ENCODE measurements around the gene MYOF. TPM values are rescaled to one million over a fixed set of nuclear protein-coding genes. Genes with fewer than 3 reads are reported as not detected.

Gene MYOF
- total RNA-seq, 5 donors from 2014 or later (not counting 1 experiment from before 2014, with no cell fraction given) = 0.65 to 1.1 (median 0.86) TPM

DNA sequence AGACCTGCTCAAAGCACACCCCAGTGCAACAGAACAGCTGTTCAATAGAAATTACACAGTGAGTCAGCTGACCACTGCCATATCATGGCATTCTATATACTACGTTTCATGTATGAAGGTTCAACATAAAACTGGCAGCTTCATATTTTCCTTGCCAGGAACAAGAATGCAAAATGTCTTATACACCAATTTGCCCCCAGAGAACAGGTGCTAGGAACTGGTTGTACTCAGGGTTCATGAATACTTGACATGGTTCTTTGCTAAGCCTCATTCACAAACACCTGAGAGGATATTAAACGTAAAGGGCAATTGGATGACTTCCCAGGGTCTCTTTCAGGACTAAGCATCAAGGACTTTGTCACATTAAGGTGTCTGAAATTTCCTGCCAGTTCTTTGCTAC lies 6.9 kb downstream of the MYOF start:
- Mint-ChIP-seq H3K4me3 (no peak overlapping the region), H3K36me3 (no peaks in the 10 kb centered on the region), H3K4me1 (no peaks in the 10 kb centered on the region), H3K9me3 (no peaks in the 10 kb centered on the region), H3K27me3 (peaks cover 0 to 5% of the 10 kb centered on the region in 2 donors), H3K27ac (no peak overlapping the region)
- H3K27me3 ChIP-seq (replicated peaks in 1 of 2; ENCODE audit: control insufficient read depth in 2 of 2, extremely low read depth in 1 of 2, insufficient read depth in 2 of 2, low read length in 1 of 2) = no peaks in the 10 kb centered on the region
- no peaks in the 10 kb centered on the region for H3K4me1 ChIP-seq (ENCODE audit: control insufficient read depth in 1 of 2, extremely low read depth in 1 of 2, insufficient read depth in 2 of 2, low read length in 2 of 2)
- no peaks in the 10 kb centered on the region for H3K36me3 ChIP-seq (ENCODE audit: control insufficient read depth in 2 of 2, extremely low read depth in 1 of 2, insufficient read depth in 1 of 2, low read length in 1 of 2)
- no peaks in the 10 kb centered on the region for H3K9me3 ChIP-seq
- ATAC-seq (replicated peaks in 1 of 4) (no peak), DNase-seq (no peak)
- CTCF ChIA-PET = interaction anchor here (0.5 to 0.9 kb wide), 2 partner anchors 12 to 106 kb away, joined by 5 read pairs; no protein-coding TSS in a partner anchor
- no peak overlapping the region for H3K4me3 ChIP-seq (ENCODE audit: control insufficient read depth in 1 of 2, extremely low read depth in 1 of 2, low read length in 1 of 2)
- POLR2A ChIA-PET = no interaction called here
- no peak overlapping the region for H3K27ac ChIP-seq (ENCODE audit: low read length)
- WGBS (ENCODE audit: insufficient coverage) = 88% methylated on average over 1 of the region's 2 CpGs

DNA sequence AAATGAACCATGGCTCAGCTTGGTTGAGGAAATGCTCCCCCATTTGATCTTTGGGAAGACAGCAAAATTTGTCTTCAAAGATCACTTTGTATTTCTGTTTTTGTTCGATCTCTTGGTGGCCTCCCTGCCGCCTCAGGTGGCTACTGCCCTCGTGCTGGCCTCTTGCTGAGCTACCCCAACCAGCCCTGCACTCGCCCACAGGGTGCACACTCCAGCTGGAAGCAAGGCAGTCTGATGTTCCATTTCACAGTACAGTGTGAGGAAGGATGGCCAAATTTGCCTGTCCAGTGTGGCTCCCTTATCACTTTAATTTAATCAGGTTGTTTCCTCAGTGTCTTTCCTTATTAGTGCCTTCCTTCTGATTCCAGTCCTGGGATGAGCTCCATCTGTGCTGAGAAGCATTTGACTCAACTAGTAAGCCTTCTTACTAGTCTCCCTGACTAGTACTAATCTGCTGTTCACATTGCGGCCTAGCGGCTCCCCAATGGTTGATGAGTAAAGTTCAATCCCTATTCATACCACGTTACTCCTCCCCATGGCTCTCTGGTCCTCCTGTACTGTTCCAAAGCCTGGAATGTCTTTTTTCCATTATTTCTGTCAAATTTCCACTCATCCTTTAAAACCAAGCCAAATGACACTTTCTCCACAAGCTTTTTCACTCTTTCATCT lies 8.2 kb downstream of the MYOF start:
- Histone ChIP-seq H3K36me3 (ENCODE audit: control insufficient read depth in 2 of 2, extremely low read depth in 1 of 2, insufficient read depth in 1 of 2, low read length in 1 of 2) (no peaks in the 10 kb centered on the region), H3K4me3 (ENCODE audit: control insufficient read depth in 1 of 2, extremely low read depth in 1 of 2, low read length in 1 of 2) (no peak overlapping the region), H3K27me3 (replicated peaks in 1 of 2; ENCODE audit: control insufficient read depth in 2 of 2, extremely low read depth in 1 of 2, insufficient read depth in 2 of 2, low read length in 1 of 2) (no peaks in the 10 kb centered on the region), H3K4me1 (ENCODE audit: control insufficient read depth in 1 of 2, extremely low read depth in 1 of 2, insufficient read depth in 2 of 2, low read length in 2 of 2) (no peaks in the 10 kb centered on the region), H3K27ac (ENCODE audit: low read length) (no peak overlapping the region), H3K9me3 (no peaks in the 10 kb centered on the region)
- DNase-seq (no peak), ATAC-seq (replicated peaks in 1 of 4) (no peak)
- 79% methylated on average over 7 of the region's 7 CpGs for WGBS (ENCODE audit: insufficient coverage)
- H3K36me3 Mint-ChIP-seq = no peaks in the 10 kb centered on the region
- ChIA-PET POLR2A (interaction anchor here in 1 of 2 donors (0.6 kb wide), 1 partner anchor 30 kb away, joined by 3 read pairs; no protein-coding TSS in a partner anchor), CTCF (interaction anchor here (0.6 to 2.0 kb wide), 2 partner anchors 8 to 15 kb away, joined by 4 to 11 read pairs; partner anchors contain the start of gene MYOF (in 1 of the 2))
- no peaks in the 10 kb centered on the region for H3K9me3 Mint-ChIP-seq
- no peak overlapping the region for H3K27ac Mint-ChIP-seq
- peaks cover 0 to 5% of the 10 kb centered on the region in 2 donors for H3K27me3 Mint-ChIP-seq
- no peaks in the 10 kb centered on the region for H3K4me1 Mint-ChIP-seq
- H3K4me3 Mint-ChIP-seq = no peak overlapping the region

GRCh38 chr10:93473161-93473560 lies 9.0 kb downstream of the MYOF start:
- no peak overlapping the region for H3K4me3 ChIP-seq (ENCODE audit: control insufficient read depth in 1 of 2, extremely low read depth in 1 of 2, low read length in 1 of 2)
- Mint-ChIP-seq H3K4me1 (no peaks in the 10 kb centered on the region), H3K27me3 (peaks cover 0 to 5% of the 10 kb centered on the region in 2 donors), H3K27ac (no peak overlapping the region), H3K9me3 (no peaks in the 10 kb centered on the region), H3K36me3 (no peaks in the 10 kb centered on the region), H3K4me3 (no peak overlapping the region)
- H3K27ac ChIP-seq (ENCODE audit: low read length) = no peak overlapping the region
- DNase-seq = no peak
- no peak for ATAC-seq (replicated peaks in 1 of 4)
- no CpG with 5 or more reads among the region's 2 CpGs for WGBS (ENCODE audit: insufficient coverage)
- H3K4me1 ChIP-seq (ENCODE audit: control insufficient read depth in 1 of 2, extremely low read depth in 1 of 2, insufficient read depth in 2 of 2, low read length in 2 of 2) = no peaks in the 10 kb centered on the region
- no peaks in the 10 kb centered on the region for H3K36me3 ChIP-seq (ENCODE audit: control insufficient read depth in 2 of 2, extremely low read depth in 1 of 2, insufficient read depth in 1 of 2, low read length in 1 of 2)
- ChIA-PET POLR2A (no interaction called here), CTCF (interaction anchor here (0.7 to 2.0 kb wide), 3 partner anchors 9 to 11 kb away, joined by 3 to 11 read pairs (median 3); partner anchors contain the start of gene MYOF (in 2 of the 2))
- H3K9me3 ChIP-seq = no peaks in the 10 kb centered on the region
- no peaks in the 10 kb centered on the region for H3K27me3 ChIP-seq (replicated peaks in 1 of 2; ENCODE audit: control insufficient read depth in 2 of 2, extremely low read depth in 1 of 2, insufficient read depth in 2 of 2, low read length in 1 of 2)

GRCh38 chr10:93471110-93471651 lies 11.0 kb downstream of the MYOF start:
- no peaks in the 10 kb centered on the region for H3K27me3 Mint-ChIP-seq
- H3K27ac Mint-ChIP-seq = no peak overlapping the region
- ChIA-PET POLR2A (interaction anchor here (0.5 to 0.9 kb wide), 4 partner anchors 12 to 1852 kb away, joined by 3 to 10 read pairs (median 6); no protein-coding TSS in a partner anchor), CTCF (interaction anchor here in 1 of 2 donors (0.7 kb wide), 1 partner anchor 573 kb away, joined by 3 read pairs; no protein-coding TSS in a partner anchor)
- no peak overlapping the region for H3K4me3 ChIP-seq (ENCODE audit: control insufficient read depth in 1 of 2, extremely low read depth in 1 of 2, low read length in 1 of 2)
- no peak for ATAC-seq (replicated peaks in 1 of 4)
- H3K27me3 ChIP-seq (replicated peaks in 1 of 2; ENCODE audit: control insufficient read depth in 2 of 2, extremely low read depth in 1 of 2, insufficient read depth in 2 of 2, low read length in 1 of 2) = no peaks in the 10 kb centered on the region
- no peaks in the 10 kb centered on the region for H3K4me1 Mint-ChIP-seq
- DNase-seq = no peak
- no CpG with 5 or more reads among the region's 5 CpGs for WGBS (ENCODE audit: insufficient coverage)
- H3K9me3 ChIP-seq = no peaks in the 10 kb centered on the region
- H3K36me3 Mint-ChIP-seq = no peaks in the 10 kb centered on the region
- H3K9me3 Mint-ChIP-seq = no peaks in the 10 kb centered on the region
- H3K4me3 Mint-ChIP-seq = no peak overlapping the region
- H3K27ac ChIP-seq (ENCODE audit: low read length) = no peak overlapping the region
- no peaks in the 10 kb centered on the region for H3K36me3 ChIP-seq (ENCODE audit: control insufficient read depth in 2 of 2, extremely low read depth in 1 of 2, insufficient read depth in 1 of 2, low read length in 1 of 2)
- no peaks in the 10 kb centered on the region for H3K4me1 ChIP-seq (ENCODE audit: control insufficient read depth in 1 of 2, extremely low read depth in 1 of 2, insufficient read depth in 2 of 2, low read length in 2 of 2)

GRCh38 chr10:93469454-93469853 lies 12.7 kb downstream of the MYOF start:
- H3K9me3 Mint-ChIP-seq = no peaks in the 10 kb centered on the region
- Histone ChIP-seq H3K27ac (ENCODE audit: low read length) (no peak overlapping the region), H3K9me3 (no peaks in the 10 kb centered on the region), H3K4me3 (ENCODE audit: control insufficient read depth in 1 of 2, extremely low read depth in 1 of 2, low read length in 1 of 2) (no peak overlapping the region), H3K4me1 (ENCODE audit: control insufficient read depth in 1 of 2, extremely low read depth in 1 of 2, insufficient read depth in 2 of 2, low read length in 2 of 2) (no peaks in the 10 kb centered on the region), H3K27me3 (replicated peaks in 1 of 2; ENCODE audit: control insufficient read depth in 2 of 2, extremely low read depth in 1 of 2, insufficient read depth in 2 of 2, low read length in 1 of 2) (no peaks in the 10 kb centered on the region), H3K36me3 (ENCODE audit: control insufficient read depth in 2 of 2, extremely low read depth in 1 of 2, insufficient read depth in 1 of 2, low read length in 1 of 2) (no peaks in the 10 kb centered on the region)
- H3K4me3 Mint-ChIP-seq = no peak overlapping the region
- DNase-seq = no peak
- no peak overlapping the region for H3K27ac Mint-ChIP-seq
- 91% methylated on average over 3 of the region's 3 CpGs for WGBS (ENCODE audit: insufficient coverage)
- CTCF ChIA-PET = no interaction called here
- ATAC-seq (replicated peaks in 1 of 4) = no peak
- H3K36me3 Mint-ChIP-seq = no peaks in the 10 kb centered on the region
- H3K27me3 Mint-ChIP-seq = no peaks in the 10 kb centered on the region
- no peaks in the 10 kb centered on the region for H3K4me1 Mint-ChIP-seq
- POLR2A ChIA-PET = interaction anchor here in 1 of 2 donors (0.6 kb wide), 1 partner anchor 92 kb away, joined by 5 read pairs; no protein-coding TSS in a partner anchor

DNA sequence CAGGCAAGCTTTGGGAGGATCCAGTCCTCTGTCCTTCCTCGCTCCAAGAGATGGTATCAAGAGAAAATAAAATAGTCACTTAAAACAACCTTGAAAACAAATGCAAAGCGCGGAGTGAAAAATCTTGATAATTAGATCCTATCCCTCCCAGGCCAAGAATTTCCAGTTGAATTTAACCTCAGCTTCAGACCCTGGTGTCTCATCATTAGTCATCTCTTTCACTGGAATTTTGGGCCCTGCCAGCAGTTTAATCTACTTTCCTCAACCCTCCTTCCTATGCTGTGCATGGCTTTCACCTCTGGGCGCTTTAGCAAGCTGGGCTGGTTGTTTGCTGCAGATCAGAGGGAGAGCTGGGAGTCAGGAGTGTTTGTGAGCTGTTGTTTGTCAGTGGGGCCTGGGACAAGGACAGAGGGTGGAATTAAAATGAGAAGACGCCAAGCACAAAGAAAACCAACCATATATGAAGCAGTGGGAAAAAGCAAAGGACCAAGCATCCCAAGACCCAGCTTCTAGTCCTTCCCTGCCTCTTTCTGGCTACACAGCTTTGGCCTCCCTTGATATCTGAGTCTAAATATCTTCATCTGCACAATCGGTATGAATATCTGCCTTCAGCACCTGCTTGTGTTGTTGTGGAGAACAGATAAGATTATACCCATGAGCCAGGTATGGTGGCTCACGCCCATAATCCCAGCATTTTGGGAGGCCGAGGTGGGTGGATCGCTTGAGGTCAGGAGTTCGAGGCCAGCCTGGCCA lies 13.5 kb downstream of the MYOF start:
- H3K27me3 ChIP-seq (replicated peaks in 1 of 2; ENCODE audit: control insufficient read depth in 2 of 2, extremely low read depth in 1 of 2, insufficient read depth in 2 of 2, low read length in 1 of 2) = no peaks in the 10 kb centered on the region
- H3K4me3 Mint-ChIP-seq = no peak overlapping the region
- no peak for ATAC-seq (replicated peaks in 1 of 4)
- ChIA-PET CTCF (no interaction called here), POLR2A (interaction anchor here in 1 of 2 donors (0.6 kb wide), 1 partner anchor 8 kb away, joined by 4 read pairs; no protein-coding TSS in a partner anchor)
- no peaks in the 10 kb centered on the region for H3K9me3 ChIP-seq
- no peaks in the 10 kb centered on the region for H3K36me3 ChIP-seq (ENCODE audit: control insufficient read depth in 2 of 2, extremely low read depth in 1 of 2, insufficient read depth in 1 of 2, low read length in 1 of 2)
- no peaks in the 10 kb centered on the region for H3K36me3 Mint-ChIP-seq
- no peak overlapping the region for H3K27ac Mint-ChIP-seq
- H3K9me3 Mint-ChIP-seq = no peaks in the 10 kb centered on the region
- no peak overlapping the region for H3K4me3 ChIP-seq (ENCODE audit: control insufficient read depth in 1 of 2, extremely low read depth in 1 of 2, low read length in 1 of 2)
- H3K27me3 Mint-ChIP-seq = no peaks in the 10 kb centered on the region
- H3K4me1 Mint-ChIP-seq = peaks cover 0 to 2% (median 0%) of the 10 kb centered on the region in 3 donors
- 85% methylated on average over 4 of the region's 10 CpGs for WGBS (ENCODE audit: insufficient coverage)
- H3K27ac ChIP-seq (ENCODE audit: low read length) = no peak overlapping the region
- DNase-seq = no peak
- H3K4me1 ChIP-seq (ENCODE audit: control insufficient read depth in 1 of 2, extremely low read depth in 1 of 2, insufficient read depth in 2 of 2, low read length in 2 of 2) = no peaks in the 10 kb centered on the region
